ENCODE measurements around the gene GPR87.

Gene GPR87, protein sequence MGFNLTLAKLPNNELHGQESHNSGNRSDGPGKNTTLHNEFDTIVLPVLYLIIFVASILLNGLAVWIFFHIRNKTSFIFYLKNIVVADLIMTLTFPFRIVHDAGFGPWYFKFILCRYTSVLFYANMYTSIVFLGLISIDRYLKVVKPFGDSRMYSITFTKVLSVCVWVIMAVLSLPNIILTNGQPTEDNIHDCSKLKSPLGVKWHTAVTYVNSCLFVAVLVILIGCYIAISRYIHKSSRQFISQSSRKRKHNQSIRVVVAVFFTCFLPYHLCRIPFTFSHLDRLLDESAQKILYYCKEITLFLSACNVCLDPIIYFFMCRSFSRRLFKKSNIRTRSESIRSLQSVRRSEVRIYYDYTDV

DNA sequence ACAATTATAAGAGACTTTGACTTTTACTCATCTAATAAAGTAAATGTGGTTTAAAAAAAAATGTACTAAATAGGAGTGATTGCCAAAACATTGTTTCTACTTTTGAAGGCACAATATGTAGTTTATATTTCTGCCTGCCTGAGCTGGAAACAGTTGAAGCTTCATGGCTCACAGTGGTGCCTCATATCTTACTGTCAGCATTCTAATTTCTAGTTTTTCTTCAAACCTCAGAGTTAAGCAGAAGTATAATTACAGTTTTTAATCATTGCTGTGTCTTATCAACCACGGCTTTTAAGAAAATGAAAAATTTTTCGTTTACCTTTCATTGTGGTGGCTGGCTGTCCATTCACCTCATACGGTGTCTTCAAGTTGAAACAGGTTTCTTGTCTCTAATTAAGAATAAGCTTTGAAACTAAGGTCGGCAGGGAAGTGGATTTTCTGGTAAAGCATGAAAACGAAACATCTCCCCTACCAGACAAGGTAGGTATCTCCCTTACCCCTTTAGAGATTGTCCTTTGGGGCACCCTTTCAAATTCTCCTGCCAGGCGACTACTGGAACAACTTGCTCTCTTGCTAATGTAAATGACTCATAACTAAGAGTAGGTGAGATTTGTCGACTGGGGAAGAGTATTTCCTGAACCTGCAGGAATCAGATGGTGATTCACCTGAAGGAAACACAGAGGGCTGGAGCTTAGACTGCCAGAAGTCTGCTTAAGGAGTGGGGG, at the start of gene GPR87:
Gene GPR87, minus strand, starts transcription at position 554 of the 725 bp plus-strand sequence. CDS start 16,720 bp downstream, outside the sequence.
- no peak for DNase-seq (ENCODE audit: low spot score)
- TF ChIP-seq, protein P1, sequence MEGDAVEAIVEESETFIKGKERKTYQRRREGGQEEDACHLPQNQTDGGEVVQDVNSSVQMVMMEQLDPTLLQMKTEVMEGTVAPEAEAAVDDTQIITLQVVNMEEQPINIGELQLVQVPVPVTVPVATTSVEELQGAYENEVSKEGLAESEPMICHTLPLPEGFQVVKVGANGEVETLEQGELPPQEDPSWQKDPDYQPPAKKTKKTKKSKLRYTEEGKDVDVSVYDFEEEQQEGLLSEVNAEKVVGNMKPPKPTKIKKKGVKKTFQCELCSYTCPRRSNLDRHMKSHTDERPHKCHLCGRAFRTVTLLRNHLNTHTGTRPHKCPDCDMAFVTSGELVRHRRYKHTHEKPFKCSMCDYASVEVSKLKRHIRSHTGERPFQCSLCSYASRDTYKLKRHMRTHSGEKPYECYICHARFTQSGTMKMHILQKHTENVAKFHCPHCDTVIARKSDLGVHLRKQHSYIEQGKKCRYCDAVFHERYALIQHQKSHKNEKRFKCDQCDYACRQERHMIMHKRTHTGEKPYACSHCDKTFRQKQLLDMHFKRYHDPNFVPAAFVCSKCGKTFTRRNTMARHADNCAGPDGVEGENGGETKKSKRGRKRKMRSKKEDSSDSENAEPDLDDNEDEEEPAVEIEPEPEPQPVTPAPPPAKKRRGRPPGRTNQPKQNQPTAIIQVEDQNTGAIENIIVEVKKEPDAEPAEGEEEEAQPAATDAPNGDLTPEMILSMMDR (IDR thresholded peaks at IDR 0.05; ENCODE audit: extremely low read depth, insufficient read depth, missing control alignments) = no peak
- in situ Hi-C loops (cut with MboI; ENCODE audit: low pct_unique_long_range_greater_than_20kb, low sequenced_read_pairs, unreplicated experiment) = no loop called here

DNA sequence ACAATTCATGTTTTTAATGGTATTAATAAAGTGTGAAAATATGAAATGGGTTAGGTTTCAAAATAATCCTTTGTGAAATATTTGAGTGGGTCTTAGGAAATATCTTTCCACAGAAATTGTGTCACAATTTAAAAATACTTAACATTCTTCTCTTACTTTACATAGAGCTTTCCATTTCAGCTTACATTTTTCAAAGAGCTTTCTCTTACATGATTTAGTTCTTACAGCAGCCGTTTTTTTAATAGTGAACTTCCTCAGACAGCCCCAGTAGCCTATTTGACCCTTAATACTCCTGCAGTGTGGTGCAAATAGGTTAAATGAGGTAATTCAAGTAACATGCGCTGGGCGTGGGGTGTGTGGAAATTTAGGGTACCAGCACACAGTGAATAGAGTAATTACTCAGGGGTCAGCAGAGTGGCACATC, 46.1 kb upstream of the GPR87 start:
- DNase-seq (ENCODE audit: low spot score) = no peak
- in situ Hi-C loops (cut with MboI; ENCODE audit: low pct_unique_long_range_greater_than_20kb, low sequenced_read_pairs, unreplicated experiment) = no loop called here
- TF ChIP-seq, protein P1 (IDR thresholded peaks at IDR 0.05; ENCODE audit: extremely low read depth, insufficient read depth, missing control alignments) = no peak

DNA sequence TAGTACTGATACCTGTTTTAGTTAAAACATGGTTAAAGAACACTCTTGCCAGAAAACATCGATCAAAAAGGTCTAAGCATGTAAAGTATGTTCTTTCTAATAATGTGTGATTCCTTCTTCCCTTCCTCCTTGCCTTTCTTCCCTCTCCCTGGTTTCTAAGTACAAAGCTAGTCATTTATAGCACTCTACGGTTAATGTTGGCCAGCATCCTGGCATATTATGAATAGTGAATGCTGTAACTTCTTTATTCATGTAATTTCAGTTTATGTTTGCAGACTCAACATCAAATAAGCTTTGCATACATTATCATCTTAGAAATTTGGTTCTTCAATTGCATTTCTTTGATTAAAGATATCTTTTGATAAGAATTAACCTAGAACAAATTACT, 40.8 kb upstream of the GPR87 start:
- DNase-seq (ENCODE audit: low spot score) = no peak
- in situ Hi-C loops (cut with MboI; ENCODE audit: low pct_unique_long_range_greater_than_20kb, low sequenced_read_pairs, unreplicated experiment) = no loop called here
- TF ChIP-seq, protein P1 (IDR thresholded peaks at IDR 0.05; ENCODE audit: extremely low read depth, insufficient read depth, missing control alignments) = no peak

DNA sequence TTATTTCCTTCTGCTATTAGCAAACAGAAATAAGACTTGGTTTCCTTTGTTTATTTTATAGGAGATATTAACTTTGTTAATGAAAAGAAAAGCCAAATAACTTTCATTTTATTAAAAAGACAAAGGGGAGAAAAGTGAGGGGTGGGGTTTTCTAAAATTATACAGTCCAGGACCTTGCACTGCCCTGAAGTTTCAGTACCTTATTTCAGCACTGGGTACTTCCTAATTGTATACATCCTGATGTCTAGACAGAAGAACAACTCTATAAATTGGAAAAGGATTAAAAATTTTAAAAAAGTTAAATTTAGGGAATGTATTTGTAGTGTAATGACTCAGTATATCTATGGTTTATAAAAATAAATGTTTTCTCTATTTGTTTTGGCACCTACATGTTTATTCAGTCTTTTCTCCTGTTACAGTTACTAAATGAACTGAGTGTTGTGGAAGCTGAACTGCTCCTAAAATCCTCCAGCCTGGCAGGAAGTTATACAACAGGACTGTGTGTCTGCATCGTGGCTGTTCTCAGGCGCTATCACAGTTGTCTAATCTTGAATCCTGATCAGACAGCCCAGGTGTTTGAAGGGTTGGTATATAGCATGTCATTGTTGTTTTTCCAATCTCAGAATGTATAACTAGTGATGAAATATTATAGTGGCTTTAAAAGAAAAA, 40.3 kb upstream of the GPR87 start:
- TF ChIP-seq, protein P1 (IDR thresholded peaks at IDR 0.05; ENCODE audit: extremely low read depth, insufficient read depth, missing control alignments) = no peak
- in situ Hi-C loops (cut with MboI; ENCODE audit: low pct_unique_long_range_greater_than_20kb, low sequenced_read_pairs, unreplicated experiment) = no loop called here
- DNase-seq (ENCODE audit: low spot score) = no peak

DNA sequence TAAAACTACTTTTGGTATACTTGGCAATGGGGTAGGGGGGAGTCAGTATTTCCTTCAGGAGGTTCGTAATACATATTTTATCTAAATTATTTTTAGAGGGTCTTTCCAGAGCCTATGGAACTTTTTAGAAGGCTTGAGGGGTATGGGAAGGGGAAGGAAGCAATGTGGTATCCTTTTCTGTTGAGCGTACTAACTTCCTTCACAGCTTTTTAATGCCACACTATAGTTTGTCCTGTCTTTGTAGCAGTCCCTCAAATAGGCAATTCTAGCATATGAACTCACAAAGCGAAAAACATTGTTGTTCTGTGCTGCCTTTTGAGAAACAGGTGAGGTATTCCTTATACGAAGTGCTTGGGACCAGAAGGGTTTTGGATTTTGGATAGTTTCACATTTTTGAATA, 35.0 kb upstream of the GPR87 start:
- in situ Hi-C loops (cut with MboI; ENCODE audit: low pct_unique_long_range_greater_than_20kb, low sequenced_read_pairs, unreplicated experiment) = no loop called here
- no peak for DNase-seq (ENCODE audit: low spot score)
- TF ChIP-seq, protein P1 (IDR thresholded peaks at IDR 0.05; ENCODE audit: extremely low read depth, insufficient read depth, missing control alignments) = no peak

DNA sequence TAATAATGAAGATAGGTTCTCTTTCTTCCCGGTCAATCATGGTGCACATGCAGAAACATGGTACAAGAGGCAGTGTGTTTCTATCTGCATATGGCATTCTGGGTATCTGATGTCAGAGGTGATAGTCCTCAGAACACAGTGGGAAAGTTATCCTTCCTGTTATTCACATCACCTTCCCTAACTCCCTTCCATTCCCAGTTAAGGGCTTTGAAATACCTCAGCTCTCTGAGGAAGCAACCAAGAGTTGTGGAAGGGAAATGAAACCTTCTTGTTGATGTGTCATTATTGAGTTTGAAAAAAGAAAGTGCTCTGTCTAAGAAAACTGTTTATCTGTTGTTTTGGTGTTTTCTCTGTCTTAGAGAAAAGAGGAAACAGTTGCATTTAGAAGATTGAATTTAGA, 34.6 kb upstream of the GPR87 start:
- in situ Hi-C loops (cut with MboI; ENCODE audit: low pct_unique_long_range_greater_than_20kb, low sequenced_read_pairs, unreplicated experiment) = no loop called here
- TF ChIP-seq, protein P1 (IDR thresholded peaks at IDR 0.05; ENCODE audit: extremely low read depth, insufficient read depth, missing control alignments) = no peak

More for the DNA sequence above, 34.6 kb upstream of the GPR87 start:
- DNase-seq (ENCODE audit: low spot score) = peak; percentile 13

Measured in GM13977 (cell line).